ENCODE data around the gene CDH24.

GRCh38 chr14:23063601-23064000 lies 6.3 kb upstream of the CDH24 start:
- TF ChIP-seq, protein P1, sequence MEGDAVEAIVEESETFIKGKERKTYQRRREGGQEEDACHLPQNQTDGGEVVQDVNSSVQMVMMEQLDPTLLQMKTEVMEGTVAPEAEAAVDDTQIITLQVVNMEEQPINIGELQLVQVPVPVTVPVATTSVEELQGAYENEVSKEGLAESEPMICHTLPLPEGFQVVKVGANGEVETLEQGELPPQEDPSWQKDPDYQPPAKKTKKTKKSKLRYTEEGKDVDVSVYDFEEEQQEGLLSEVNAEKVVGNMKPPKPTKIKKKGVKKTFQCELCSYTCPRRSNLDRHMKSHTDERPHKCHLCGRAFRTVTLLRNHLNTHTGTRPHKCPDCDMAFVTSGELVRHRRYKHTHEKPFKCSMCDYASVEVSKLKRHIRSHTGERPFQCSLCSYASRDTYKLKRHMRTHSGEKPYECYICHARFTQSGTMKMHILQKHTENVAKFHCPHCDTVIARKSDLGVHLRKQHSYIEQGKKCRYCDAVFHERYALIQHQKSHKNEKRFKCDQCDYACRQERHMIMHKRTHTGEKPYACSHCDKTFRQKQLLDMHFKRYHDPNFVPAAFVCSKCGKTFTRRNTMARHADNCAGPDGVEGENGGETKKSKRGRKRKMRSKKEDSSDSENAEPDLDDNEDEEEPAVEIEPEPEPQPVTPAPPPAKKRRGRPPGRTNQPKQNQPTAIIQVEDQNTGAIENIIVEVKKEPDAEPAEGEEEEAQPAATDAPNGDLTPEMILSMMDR (IDR thresholded peaks at IDR 0.05; ENCODE audit: low read length), result no peak
- TF ChIP-seq EZH2 (IDR thresholded peaks at IDR 0.05; ENCODE audit: borderline replicate concordance, low read length), result no peak
